Osteoblast (primary cell): ENCODE results near the gene TIMP4. TPM values are rescaled to one million over a fixed set of nuclear protein-coding genes. Genes with fewer than 3 reads are reported as not detected.

Experiments used
- DNase-seq: peaks from one replicate; pipeline ENCODE4 v3.0.0; 2011; ENCODE audit warnings: low spot score, mixed read lengths; ENCODE audit not compliant: insufficient read length; ENCODE audit errors: missing footprints
- H2AFZ ChIP-seq: 2 replicates; pipeline ENCODE4 v1.6.0; 2011; ENCODE audit warnings: mild to moderate bottlenecking, low read length
- H3K27ac ChIP-seq: 2 replicates; pipeline ENCODE4 v1.5.1; 2011; ENCODE audit warnings: mild to moderate bottlenecking, low read depth, low read length, moderate library complexity
- H3K27me3 ChIP-seq: 2 replicates; pipeline ENCODE4 v1.6.0; 2012; ENCODE audit warnings: mild to moderate bottlenecking, control low read depth, inconsistent platforms, low read length, moderate library complexity; ENCODE audit not compliant: insufficient read depth
- H3K36me3 ChIP-seq: 2 replicates; pipeline ENCODE4 v1.5.1; 2011; ENCODE audit warnings: mild to moderate bottlenecking, low read length, control low read depth, moderate library complexity; ENCODE audit not compliant: insufficient read depth
- H3K4me1 ChIP-seq: 2 replicates; pipeline ENCODE4 v1.5.1; 2011; ENCODE audit warnings: mild to moderate bottlenecking, low read length, control low read depth, moderate library complexity; ENCODE audit not compliant: insufficient read depth
- H3K4me2 ChIP-seq: 2 replicates; pipeline ENCODE4 v1.6.0; 2011; ENCODE audit warnings: mild to moderate bottlenecking, low read length; ENCODE audit not compliant: insufficient read depth
- H3K4me3 ChIP-seq: fragments of 200-600 bp; sonication (generic); 3 replicates; pipeline ENCODE4 v1.5.1; 2012; ENCODE audit warnings: mild to moderate bottlenecking, low read length, inconsistent platforms; ENCODE audit not compliant: insufficient read depth
- H3K79me2 ChIP-seq: 2 replicates; pipeline ENCODE4 v1.6.0; 2012; ENCODE audit warnings: mild to moderate bottlenecking, low read length, control low read depth, inconsistent platforms; ENCODE audit not compliant: insufficient read depth
- H3K9me3 ChIP-seq: 2 replicates; pipeline ENCODE4 v1.5.1; 2011; ENCODE audit warnings: low read depth, low read length, control low read depth
- H4K20me1 ChIP-seq: 2 replicates; pipeline ENCODE4 v1.6.0; 2012; ENCODE audit warnings: mild to moderate bottlenecking, low read length, control low read depth; ENCODE audit not compliant: insufficient read depth
- total RNA-seq: library from RNA; depleted of rRNA; stranded (reverse); fragments of >200 nt; gene quantifications from 2 replicates; pipeline ENCODE4 v1.2.3, GENCODE V29; 2012
- TF ChIP-seq, protein P1 (sequence below): IDR thresholded peaks from 2 replicates; pipeline ENCODE4 v1.5.1; 2011; ENCODE audit warnings: mild to moderate bottlenecking, low read depth, low read length, moderate library complexity; ENCODE audit errors: extremely low read depth

Gene TIMP4
- total RNA-seq, 1 donor: 3.3 TPM

DNA sequence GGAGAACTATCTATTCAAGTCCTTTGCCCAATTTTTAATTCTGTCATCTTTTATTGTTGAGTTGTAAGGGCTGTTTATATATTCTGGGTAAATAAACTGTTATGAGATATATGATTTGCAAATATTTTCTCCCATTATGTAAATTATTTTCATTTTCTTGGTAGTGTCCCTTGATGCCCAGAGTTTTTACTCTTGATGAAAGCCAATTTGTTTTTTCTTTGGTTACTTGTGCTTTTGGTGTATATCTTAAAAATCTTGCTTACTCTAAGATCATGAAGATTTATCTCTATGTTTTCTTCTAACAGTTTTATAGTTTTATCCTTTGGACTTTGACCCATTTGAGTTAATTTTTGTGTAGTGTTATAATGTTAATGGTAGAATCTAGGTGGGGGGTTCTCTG lies 44.5 kb downstream of the TIMP4 start:
- H3K4me3 ChIP-seq: no peak overlapping the region
- no peaks in the 10 kb centered on the region for H3K36me3 ChIP-seq
- no peaks in the 10 kb centered on the region for H3K4me1 ChIP-seq
- no peak overlapping the region for H3K4me2 ChIP-seq
- no peaks in the 10 kb centered on the region for H4K20me1 ChIP-seq
- no peak overlapping the region for H2AFZ ChIP-seq
- H3K79me2 ChIP-seq: no peaks in the 10 kb centered on the region
- H3K27ac ChIP-seq: no peak overlapping the region
- TF ChIP-seq, protein P1, sequence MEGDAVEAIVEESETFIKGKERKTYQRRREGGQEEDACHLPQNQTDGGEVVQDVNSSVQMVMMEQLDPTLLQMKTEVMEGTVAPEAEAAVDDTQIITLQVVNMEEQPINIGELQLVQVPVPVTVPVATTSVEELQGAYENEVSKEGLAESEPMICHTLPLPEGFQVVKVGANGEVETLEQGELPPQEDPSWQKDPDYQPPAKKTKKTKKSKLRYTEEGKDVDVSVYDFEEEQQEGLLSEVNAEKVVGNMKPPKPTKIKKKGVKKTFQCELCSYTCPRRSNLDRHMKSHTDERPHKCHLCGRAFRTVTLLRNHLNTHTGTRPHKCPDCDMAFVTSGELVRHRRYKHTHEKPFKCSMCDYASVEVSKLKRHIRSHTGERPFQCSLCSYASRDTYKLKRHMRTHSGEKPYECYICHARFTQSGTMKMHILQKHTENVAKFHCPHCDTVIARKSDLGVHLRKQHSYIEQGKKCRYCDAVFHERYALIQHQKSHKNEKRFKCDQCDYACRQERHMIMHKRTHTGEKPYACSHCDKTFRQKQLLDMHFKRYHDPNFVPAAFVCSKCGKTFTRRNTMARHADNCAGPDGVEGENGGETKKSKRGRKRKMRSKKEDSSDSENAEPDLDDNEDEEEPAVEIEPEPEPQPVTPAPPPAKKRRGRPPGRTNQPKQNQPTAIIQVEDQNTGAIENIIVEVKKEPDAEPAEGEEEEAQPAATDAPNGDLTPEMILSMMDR: no peak
- peaks cover 29% of the 10 kb centered on the region for H3K27me3 ChIP-seq
- H3K9me3 ChIP-seq: no peaks in the 10 kb centered on the region
- DNase-seq: no peak

DNA sequence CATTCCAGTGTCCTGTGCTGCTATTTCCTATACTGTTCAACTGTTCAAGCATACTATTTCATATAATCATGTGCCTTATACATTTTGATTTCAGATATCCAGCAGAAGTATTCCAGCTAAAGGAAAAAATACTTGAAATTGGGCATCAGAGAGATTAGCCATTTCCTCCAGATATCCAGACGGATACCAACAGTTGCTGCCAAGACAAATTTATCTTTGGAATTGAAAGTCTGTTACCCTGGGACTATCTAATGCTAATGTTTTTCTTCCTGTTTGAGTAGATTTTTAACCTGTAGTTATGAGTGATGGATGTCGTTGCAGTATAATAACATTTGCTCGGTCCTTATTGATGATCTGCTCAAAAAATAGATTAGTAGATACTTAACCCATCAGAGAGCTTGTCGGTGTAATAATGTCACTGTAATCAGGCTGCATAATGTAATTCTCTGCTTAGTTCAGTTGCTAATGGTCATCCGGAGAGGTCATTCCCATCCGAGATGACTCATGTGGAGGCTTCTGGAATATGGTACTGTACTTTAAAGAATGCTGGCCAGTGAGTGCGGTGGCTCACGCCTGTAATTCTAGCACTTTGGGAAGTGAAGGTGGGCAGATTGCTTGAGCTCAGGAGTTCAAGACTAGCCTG lies 51.5 kb downstream of the TIMP4 start:
- DNase-seq: peak; percentile 1
- Histone ChIP-seq H3K36me3 (no peaks in the 10 kb centered on the region), H3K27me3 (peaks cover under 1% of the 10 kb centered on the region), H2AFZ (no peak overlapping the region), H3K27ac (no peak overlapping the region), H3K4me2 (no peak overlapping the region), H4K20me1 (no peaks in the 10 kb centered on the region), H3K4me3 (no peak overlapping the region), H3K9me3 (no peaks in the 10 kb centered on the region), H3K79me2 (no peaks in the 10 kb centered on the region), H3K4me1 (no peaks in the 10 kb centered on the region)
- TF ChIP-seq, protein P1: no peak

Other genes starting within 250 kb of the TIMP4 start
- gene SYN2, start 154.5 kb downstream of the TIMP4 start, total RNA-seq: under 0.01 TPM in 1 of 2 replicates, not detected in the other
- 7.2 and 9.4 TPM in 2 replicates for gene PPARG, start 130.2 kb upstream of the TIMP4 start, total RNA-seq